ENCODE measurements around the gene CNGB1. TPM values are rescaled to one million over a fixed set of nuclear protein-coding genes. Genes with fewer than 3 reads are reported as not detected.

CNGB1 gene
- total and polyA plus RNA-seq, 12 donors: not detected

- no peak for TF ChIP-seq CTCF (IDR thresholded peaks at IDR 0.05)
- Histone ChIP-seq H3K9me3 (no peaks in the 10 kb centered on the region), H3K27ac (no peak overlapping the region), H3K4me3 (no peak overlapping the region), H3K4me1 (peaks cover 9 to 56% (median 43%) of the 10 kb centered on the region in 9 donors), H3K27me3 (no peaks in the 10 kb centered on the region), H3K36me3 (peaks cover 0 to 49% (median 18%) of the 10 kb centered on the region in 9 donors)
- 97% methylated on average over 35 of the region's 35 CpGs for WGBS, 2 donors
- no peak for ATAC-seq
- no peak for DNase-seq
- intact Hi-C loops (cut with DNase I): loop anchor here in 4 of 10 donors (5.0 to 10.0 kb wide), 4 partner anchors 95 to 420 kb away; no protein-coding TSS in a partner anchor
Measured at GRCh38 chr16:57997176-57997527, 26.2 kb upstream of the CNGB1 start.

GRCh38 chr16:57996406-57997175 is 25.7 kb upstream of the CNGB1 start:
- WGBS, 2 donors: 97% methylated on average over 62 of the region's 62 CpGs
- peaks cover 9 to 51% (median 37%) of the 10 kb centered on the region in 9 donors for H3K4me1 ChIP-seq
- H3K4me3 ChIP-seq: no peak overlapping the region
- DNase-seq (no peak), ATAC-seq (no peak)
- H3K9me3 ChIP-seq: no peaks in the 10 kb centered on the region
- no peak for TF ChIP-seq CTCF (IDR thresholded peaks at IDR 0.05)
- no peaks in the 10 kb centered on the region for H3K27me3 ChIP-seq
- intact Hi-C loops (cut with DNase I): loop anchor here in 4 of 10 donors (5.0 to 10.0 kb wide), 4 partner anchors 94 to 419 kb away; no protein-coding TSS in a partner anchor
- peaks cover 0 to 49% (median 18%) of the 10 kb centered on the region in 9 donors for H3K36me3 ChIP-seq
- no peak overlapping the region for H3K27ac ChIP-seq

GRCh38 chr16:57995721-57996405 is 24.9 kb upstream of the CNGB1 start:
- H3K4me3 ChIP-seq: no peak overlapping the region
- H3K9me3 ChIP-seq: no peaks in the 10 kb centered on the region
- peak overlapping the region in 1 of 10 donors; percentile 48 for H3K27ac ChIP-seq
- no peak for DNase-seq
- intact Hi-C loops (cut with DNase I): loop anchor here in 4 of 10 donors (5.0 to 10.0 kb wide), 4 partner anchors 94 to 419 kb away; no protein-coding TSS in a partner anchor
- WGBS, 2 donors: 91 to 94% methylated on average over 18 of the region's 18 CpGs
- no peak for ATAC-seq
- H3K27me3 ChIP-seq: no peaks in the 10 kb centered on the region
- H3K4me1 ChIP-seq: peaks cover 9 to 49% (median 36%) of the 10 kb centered on the region in 9 donors
- peaks cover 0 to 49% (median 18%) of the 10 kb centered on the region in 9 donors for H3K36me3 ChIP-seq
- no peak for TF ChIP-seq CTCF (IDR thresholded peaks at IDR 0.05)

- intact Hi-C loops (cut with DNase I): loop anchor here in 4 of 10 donors (5.0 to 10.0 kb wide), 5 partner anchors 87 to 417 kb away; no protein-coding TSS in a partner anchor
- H3K27me3 ChIP-seq: no peaks in the 10 kb centered on the region
- TF ChIP-seq CTCF (IDR thresholded peaks at IDR 0.05): peak in 7 of 9 donors; percentile 27 to 60 (median 42)
- H3K4me1 ChIP-seq: peaks cover 9 to 47% (median 34%) of the 10 kb centered on the region in 9 donors
- H3K36me3 ChIP-seq: peaks cover 0 to 49% (median 18%) of the 10 kb centered on the region in 9 donors
- peak overlapping the region in 2 of 10 donors; percentile 35 to 48 for H3K27ac ChIP-seq
- 22 to 26% methylated on average over 4 of the region's 4 CpGs for WGBS, 2 donors
- DNase-seq (peak; percentile 47 to 52), ATAC-seq (peak in 6 of 8 donors; percentile 41 to 73 (median 54))
- no peaks in the 10 kb centered on the region for H3K9me3 ChIP-seq
- no peak overlapping the region for H3K4me3 ChIP-seq
Measured at GRCh38 chr16:57994778-57995177, 23.9 kb upstream of the CNGB1 start.

Data from heart right ventricle (tissue), 16 donors.